A673 (cell line): ENCODE results near the gene SMIM10L2A.

Source experiments
- CTCF ChIP-seq: fragments of 300-800, 200-600 bp; sonication (generic); conservative IDR thresholded peaks from 2 replicates; pipeline ENCODE4 v1.5.1; 2017; ENCODE audit warnings: low read depth, mild to moderate bottlenecking, antibody characterized with exemption, low read length, moderate library complexity, mixed read lengths
- EZH2 ChIP-seq: fragments of 200-600 bp; sonication (generic); IDR thresholded peaks from 2 replicates; pipeline ENCODE4 v1.6.1; 2017; ENCODE audit warnings: borderline replicate concordance, low read depth, mild to moderate bottlenecking, mixed read lengths, antibody characterized with exemption, low read length; ENCODE audit not compliant: poor library complexity, severe bottlenecking

- no peak for TF ChIP-seq CTCF
- no peak for TF ChIP-seq EZH2
Measured at GRCh38 chrX:135391734-135392133, 30.0 kb upstream of the SMIM10L2A start.
